Stimulated activated naive CD4-positive, alpha-beta T cell treated with Interleukin-2 at 50 U/mL for 16 hours (primary cell): ENCODE results near the gene RAN.
A peak's percentile ranks its signal among the peaks of the same experiment; 100 is the strongest.
"Not testable (repeated sequence)": the region's sequence is repeated elsewhere in the genome, so short reads cannot be mapped to it uniquely, and the experiment has no call there.

Source experiments
- DNase-seq: peaks from one replicate; lab custom pipeline; 2025; lab: John Stamatoyannopoulos, UW

The RAN gene

DNA sequence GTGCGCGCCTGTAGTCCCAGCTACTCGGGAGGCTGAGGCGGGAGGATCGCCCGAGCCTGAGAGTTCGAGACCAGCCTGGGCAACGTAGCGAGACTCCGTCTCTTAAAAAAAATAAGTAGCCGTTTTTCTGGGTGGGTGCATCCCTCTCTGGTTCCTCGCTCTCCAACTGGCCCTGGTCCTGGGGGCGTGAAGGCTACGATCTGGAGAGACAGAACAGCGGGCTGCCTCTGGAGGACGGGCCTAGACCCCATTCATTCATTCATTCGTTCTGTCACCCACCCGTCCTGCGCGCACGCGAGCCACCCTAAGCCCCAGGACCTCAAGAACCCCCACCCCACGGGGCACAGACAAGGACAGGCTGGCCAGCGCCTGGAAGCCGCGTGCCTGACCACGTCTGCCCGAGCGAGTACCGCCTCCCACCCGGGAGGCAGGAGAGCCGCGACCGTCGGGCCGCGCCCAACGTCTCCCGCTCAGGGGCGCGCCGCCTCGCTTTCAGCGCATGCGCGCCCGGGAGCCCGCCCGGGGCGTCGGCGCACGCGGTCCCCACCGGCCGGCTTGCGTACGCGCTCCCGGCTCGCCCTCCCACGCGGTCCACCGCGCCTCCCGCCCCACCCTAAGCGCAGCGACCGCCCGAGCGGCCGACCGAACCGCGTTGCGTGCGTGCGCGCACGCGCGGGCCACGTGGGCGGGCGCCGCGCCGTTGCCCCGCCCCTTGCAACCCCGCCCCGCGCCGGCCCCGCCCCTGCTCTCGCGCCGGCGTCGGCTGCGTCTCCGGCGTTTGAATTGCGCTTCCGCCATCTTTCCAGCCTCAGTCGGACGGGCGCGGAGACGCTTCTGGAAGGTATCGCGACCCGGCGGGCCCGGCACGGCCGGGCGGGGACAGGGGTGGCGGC, at the start of gene RAN:
TSS of gene RAN (plus strand) at position 781 of the 893 bp plus-strand sequence. CDS start 528 bp downstream, outside the sequence.
- DNase-seq = peak; percentile 92

- DNase-seq = no peak
Observed at GRCh38 chr12:130825771-130826150, 46.1 kb upstream of the RAN start.

GRCh38 chr12:130826151-130826801, 45.6 kb upstream of the RAN start:
- peak; percentile 61 for DNase-seq

DNA sequence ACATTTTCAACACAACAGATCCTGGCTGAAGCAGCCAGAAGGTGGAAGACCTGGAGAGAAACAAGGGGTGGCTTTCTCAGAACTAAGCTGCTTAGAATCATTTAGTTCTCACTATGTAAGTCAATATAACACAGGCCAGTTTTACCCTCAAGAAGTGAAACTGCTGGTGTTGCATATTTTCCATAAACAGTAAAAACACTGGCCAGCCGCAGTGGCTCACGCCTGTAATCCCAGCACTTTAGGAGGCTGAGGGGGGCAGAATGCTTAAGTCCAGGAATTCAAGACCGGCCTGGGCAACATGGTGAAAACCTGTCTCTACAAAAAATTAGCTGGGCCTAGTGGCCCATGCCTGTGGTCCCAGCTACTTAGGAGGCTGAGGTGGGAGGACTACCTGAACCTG, 44.4 kb upstream of the RAN start:
- no peak for DNase-seq

- no peak for DNase-seq
Observed at GRCh38 chr12:130828895-130829294, 43.0 kb upstream of the RAN start.

DNA sequence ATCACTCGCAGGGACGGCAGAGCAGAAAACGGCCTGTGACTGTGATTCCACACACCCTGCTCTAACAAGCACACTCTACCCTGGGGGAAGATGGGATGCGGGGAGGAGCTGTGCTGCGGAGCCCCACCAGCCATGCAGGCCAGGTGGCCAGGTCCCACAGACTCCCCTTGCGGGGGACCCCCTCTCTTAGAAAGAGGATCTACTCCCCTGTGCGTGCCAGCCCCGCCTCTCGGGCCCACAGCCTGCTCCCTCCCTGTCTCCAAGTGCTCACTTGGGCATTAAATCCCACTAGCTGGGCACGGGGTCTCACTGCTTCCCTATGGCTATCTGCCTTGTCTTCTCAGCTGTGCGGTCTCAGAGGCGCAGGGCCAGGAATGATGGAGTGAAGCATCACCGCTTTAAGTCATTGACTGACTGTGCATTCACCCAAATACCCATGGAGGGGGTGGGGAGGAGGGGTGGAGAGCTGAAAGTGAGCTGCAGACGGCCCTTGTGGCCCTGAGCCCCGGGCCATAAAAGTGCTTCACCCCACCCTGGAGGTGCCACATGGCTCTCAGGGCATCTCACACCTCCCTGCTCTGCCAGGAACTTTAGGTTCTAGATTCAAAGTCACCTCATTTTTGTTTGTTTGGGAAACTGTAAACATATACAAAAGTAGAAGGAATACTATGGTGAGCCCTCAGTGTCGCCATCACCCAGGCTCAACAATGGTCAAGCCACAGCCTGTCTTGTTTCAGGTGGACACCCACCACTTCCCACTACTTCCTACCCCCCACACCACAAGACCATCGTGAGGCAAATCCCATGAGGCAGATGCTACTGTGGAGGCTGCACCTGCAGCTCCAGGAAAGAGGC, 42.2 kb upstream of the RAN start:
- DNase-seq = no peak

GRCh38 chr12:130830246-130830551, 41.7 kb upstream of the RAN start:
- no peak for DNase-seq

DNA sequence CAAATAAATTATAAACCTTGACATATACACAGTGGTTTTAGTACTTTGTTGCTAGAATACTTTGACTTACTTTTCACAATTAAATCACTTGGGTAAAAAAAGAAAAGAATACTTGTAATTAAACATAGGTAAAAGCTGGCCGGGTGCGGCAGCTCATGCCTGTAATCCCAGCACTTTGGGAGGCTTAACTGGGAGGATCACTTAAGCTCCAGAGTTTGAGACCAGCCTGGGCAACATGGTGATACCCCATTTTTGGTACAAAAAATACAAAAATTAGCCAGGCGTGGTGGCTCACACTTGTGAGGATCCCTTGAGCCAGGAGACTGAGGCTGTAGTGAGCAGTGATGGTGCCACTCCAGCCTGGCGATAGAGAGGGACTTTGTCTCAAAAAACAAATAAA, 40.6 kb upstream of the RAN start:
- no peak for DNase-seq

- DNase-seq = no peak
Observed at GRCh38 chr12:130831876-130832405, 39.9 kb upstream of the RAN start.

DNA sequence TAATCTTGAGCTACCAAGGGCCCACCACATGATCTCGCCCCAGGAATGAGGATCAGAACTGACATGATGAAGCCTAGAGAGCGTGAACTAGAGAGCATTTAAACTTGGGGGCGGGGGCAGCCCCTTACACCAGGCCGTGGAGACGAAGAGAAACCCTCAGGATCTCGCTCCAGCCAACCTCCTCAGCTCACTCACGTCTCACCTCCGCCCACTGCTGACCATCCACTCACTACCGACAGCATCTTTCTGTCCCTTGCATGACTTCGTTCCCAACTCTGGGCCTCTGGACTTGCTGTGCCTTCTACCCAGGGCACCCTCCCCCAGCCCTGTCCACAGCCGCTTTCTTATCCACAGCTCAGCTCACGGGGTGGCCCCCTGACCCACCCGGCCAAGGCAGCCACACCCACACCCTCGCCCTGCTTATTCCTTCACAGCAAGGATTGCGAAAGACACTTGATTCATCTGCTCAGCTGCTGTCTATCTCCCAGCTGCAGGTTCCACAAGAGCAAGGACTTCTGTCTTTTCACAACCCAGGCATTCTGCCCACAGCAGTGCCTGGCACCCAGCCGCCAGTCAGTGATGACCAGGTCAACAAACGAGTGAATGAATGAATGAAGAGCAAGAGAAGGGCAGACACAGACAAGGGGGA, 39.2 kb upstream of the RAN start:
- no peak for DNase-seq

- DNase-seq = no peak
Observed at GRCh38 chr12:130835011-130835410, 36.9 kb upstream of the RAN start.

- DNase-seq = no peak
Observed at GRCh38 chr12:130835436-130835835, 36.4 kb upstream of the RAN start.

DNA sequence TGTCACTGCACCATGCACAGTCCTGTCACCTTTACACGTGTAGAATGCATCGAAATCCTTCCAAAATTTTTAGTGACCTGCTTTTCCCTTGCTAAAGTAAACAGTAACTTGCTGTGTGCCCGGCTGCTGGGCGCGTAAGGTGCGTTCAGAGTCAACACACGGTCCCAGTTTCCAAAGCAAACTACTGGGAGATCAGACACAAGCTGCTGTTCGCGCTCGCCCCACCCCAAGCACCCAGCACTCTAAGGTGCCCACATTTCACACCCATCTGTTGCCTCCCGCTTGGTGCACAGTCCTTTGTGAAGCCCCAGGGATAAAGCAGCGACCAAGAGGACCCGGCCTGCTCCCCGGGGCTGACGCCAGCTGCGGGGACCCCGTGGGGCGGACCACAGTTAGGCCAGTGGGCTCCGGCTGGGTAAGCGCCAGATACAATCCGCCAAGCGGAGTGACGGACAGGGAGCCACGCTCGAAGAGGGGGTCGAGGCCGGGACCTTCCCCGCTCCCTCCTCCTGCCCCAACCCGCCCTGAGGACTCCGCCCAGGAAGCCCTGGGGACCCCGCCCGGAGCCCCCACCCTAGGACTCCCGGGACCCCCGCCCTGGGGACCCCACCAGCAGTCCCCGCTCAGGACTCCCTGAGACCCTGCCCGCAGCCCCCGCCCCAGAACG, 33.4 kb upstream of the RAN start:
- no peak for DNase-seq

DNA sequence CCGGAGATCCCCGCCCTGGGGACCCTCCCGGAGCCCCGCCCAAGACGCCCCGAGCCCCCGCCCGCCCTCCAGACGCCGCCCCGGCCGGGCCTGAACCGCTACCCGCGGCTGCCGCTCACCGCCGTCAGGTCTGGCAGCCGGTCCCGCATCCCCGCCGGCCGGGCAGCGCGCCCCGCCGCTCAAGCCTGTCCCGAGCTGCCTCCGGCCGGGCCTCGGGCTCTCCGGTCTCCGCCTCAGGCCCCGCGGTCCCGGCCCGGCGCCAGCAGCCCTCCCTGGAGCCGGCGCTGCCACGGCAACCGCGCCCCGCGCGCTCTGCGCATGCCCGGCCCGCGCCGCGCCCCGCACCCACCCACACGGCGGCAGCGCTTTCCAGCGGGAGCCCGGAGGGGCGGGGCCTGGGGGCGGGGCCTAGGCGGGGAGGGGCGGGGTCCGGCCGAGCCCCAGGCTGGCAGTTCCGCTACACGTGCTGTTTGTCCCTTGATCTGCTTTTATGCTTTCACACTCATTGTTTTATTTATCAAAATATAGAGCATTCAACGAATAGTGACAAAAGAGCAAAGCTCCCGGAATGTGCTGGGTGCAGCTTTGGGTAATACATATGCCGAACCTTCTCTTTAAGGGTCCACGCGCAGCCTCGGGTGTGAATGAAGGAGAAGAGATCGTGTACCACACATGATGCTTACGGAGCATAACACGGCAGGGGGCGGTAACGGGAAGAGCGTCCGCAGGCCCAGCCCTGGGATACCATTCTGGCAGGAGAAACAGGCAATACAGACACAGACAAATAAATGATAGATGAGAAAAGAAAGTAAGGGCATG, 32.7 kb upstream of the RAN start, which contains the start of gene STX2:
TSS of gene STX2 (minus strand) at position 300 of the 819 bp plus-strand sequence. CDS start at position 149, 151 bp downstream.
- DNase-seq = peak; percentile 85

DNA sequence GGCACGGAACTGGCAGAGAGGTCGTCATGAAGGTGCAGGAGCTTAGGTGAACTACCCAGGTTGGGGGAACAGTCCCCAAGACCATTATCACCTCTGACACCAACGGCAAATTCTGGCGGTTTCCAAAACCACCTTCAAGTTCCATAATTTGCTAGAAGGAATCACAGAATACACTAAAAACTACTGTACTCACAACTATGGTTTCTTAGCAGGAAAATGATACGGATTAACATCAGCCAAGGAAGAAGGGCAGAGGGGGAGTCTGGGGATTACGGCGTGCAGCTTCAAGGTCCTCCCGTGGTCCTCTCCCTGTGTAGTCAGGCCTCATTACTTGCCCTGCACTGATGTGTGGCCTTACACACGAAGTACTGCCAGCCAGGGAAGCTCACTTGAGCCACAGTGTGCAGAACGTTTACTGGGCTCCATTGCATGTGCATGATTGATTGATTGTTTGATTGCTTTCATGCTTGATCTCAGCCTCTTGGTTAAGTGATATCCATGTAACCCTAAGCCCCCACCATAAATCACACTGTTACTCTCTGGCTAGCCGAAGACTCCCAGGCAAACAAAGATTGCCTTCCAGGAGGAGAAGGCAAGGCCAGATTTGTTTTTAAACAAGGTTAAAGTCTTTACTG, 32.0 kb upstream of the RAN start:
- DNase-seq = no peak

- DNase-seq = no peak
Observed at GRCh38 chr12:130846369-130846768, 25.5 kb upstream of the RAN start.

DNA sequence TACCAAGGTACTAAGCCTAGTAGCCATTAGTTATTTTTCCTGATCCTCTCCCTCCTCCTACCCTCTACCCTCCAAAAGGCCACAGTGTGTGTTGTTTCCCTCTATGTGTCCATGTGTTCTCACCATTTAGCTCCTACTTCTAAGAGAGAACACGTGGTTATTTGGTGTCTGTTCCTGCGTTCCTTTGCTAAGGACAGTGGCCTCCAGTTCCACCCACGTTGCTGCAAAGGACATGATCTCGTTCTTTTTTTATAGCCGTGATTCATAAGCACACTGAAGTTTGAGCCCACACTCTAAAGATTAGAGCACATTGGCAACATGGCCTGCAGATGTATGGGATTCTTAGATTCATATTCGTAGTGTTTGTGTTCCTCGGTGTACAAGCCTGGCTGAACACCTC, 24.8 kb upstream of the RAN start:
- DNase-seq = no peak

DNA sequence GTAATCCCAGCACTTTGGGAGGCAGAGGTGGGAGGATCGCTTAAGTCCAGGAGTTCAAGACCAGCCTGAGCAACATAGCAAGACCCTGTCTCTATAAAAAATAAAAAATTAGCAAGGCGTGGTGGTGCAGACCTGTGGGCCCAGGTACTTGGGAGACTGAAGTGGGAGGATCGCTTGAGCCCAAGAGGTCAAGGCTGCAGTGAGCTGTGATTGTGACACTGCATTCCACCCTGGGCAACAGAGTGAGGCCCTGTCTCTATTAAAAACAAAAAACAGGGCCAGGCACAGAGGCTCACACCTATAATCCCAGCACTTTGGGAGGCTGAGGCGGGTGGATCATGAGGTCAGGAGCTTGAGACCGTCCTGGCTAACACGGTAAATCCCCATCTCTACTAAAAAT, 23.8 kb upstream of the RAN start:
- not testable (repeated sequence) for DNase-seq

DNA sequence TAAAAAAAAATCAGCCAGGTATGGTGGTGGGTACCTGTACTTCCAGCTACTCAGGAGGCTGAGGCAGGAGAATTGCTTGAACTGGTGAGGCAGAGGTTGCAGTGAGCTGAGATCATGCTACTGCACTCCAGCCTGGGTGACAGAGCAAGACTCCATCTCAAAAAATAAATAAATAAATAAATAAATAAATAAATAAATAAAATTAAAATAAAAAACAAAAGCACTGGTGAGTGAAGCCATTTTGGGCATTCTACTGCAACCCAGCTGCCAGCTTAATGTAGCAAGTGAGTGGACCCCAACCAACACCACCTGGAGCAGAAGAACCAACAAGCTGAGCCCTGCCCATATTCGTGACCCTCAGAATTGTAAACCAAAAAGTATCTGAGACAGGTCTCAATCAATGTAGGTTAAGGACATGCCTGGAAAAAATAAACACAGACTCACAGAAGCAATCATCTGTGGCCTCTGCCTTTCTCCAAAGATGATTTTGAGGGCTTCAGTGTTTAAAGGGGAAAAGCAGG, 23.0 kb upstream of the RAN start:
- DNase-seq = not testable (repeated sequence)
